HepG2 (cell line): Measurements from ENCODE around the gene SHC1. TPM values are rescaled to one million over a fixed set of nuclear protein-coding genes. Genes with fewer than 3 reads are reported as not detected.

Experiments
- CBX2 ChIP-seq, 2 experiments: fragments of 200-600 bp in 1 of 2; sonication (generic); formaldehyde crosslinking in 1 of 2; IDR thresholded peaks; 2 replicates each; pipeline versions ENCODE4 v1.7.0 to v1.8.1; 2018 to 2022; ENCODE audit warnings: low read depth in 2 of 2, low read length in 1 of 2, mild to moderate bottlenecking in 1 of 2, missing genetic modification reagents in 1 of 2
- DNMT3B ChIP-seq: conservative IDR thresholded peaks from 2 replicates; pipeline ENCODE4 v1.6.1; 2016; ENCODE audit warnings: missing biosample characterization, control low read depth
- ELF4 ChIP-seq: sonication (generic); formaldehyde crosslinking; IDR thresholded peaks from 2 replicates; pipeline ENCODE4 v1.5.0; 2020; ENCODE audit warnings: missing genetic modification reagents, mild to moderate bottlenecking, moderate library complexity, borderline replicate concordance
- FLYWCH1 ChIP-seq: sonication (generic); formaldehyde crosslinking; IDR thresholded peaks from 2 replicates; pipeline ENCODE4 v1.8.1; 2023; ENCODE audit warnings: mild to moderate bottlenecking, missing genetic modification reagents
- FOXC1 ChIP-seq: sonication (generic); formaldehyde crosslinking; IDR thresholded peaks from 2 replicates; pipeline ENCODE4 v1.8.0; 2022; ENCODE audit warnings: mild to moderate bottlenecking, missing genetic modification reagents, borderline replicate concordance
- GZF1 ChIP-seq: sonication (generic); formaldehyde crosslinking; IDR thresholded peaks from 2 replicates; pipeline ENCODE4 v1.5.1; 2020; ENCODE audit warnings: mild to moderate bottlenecking, missing genetic modification reagents
- KDM2A ChIP-seq: sonication (generic); formaldehyde crosslinking; IDR thresholded peaks from 2 replicates; pipeline ENCODE4 v1.4.0; 2020; ENCODE audit warnings: low read depth, missing genetic modification reagents, borderline replicate concordance
- MEIS2 ChIP-seq: sonication (generic); formaldehyde crosslinking; IDR thresholded peaks from 2 replicates; pipeline ENCODE4 v1.9.0; 2021; ENCODE audit warnings: mild to moderate bottlenecking, missing genetic modification reagents
- MTA3 ChIP-seq: sonication (generic); formaldehyde crosslinking; IDR thresholded peaks from 2 replicates; pipeline ENCODE4 v1.4.0; 2020; ENCODE audit warnings: missing genetic modification reagents
- MXD4 ChIP-seq: IDR thresholded peaks from 2 replicates; pipeline ENCODE4 v1.6.1; 2016; ENCODE audit warnings: mild to moderate bottlenecking, missing biosample characterization, missing genetic modification reagents
- PRMT3 ChIP-seq: sonication (generic); formaldehyde crosslinking; IDR thresholded peaks from 2 replicates; pipeline ENCODE4 v1.8.1; 2022; ENCODE audit warnings: low read depth, mild to moderate bottlenecking, moderate library complexity, missing genetic modification reagents, borderline replicate concordance
- SSRP1 ChIP-seq: IDR thresholded peaks from 2 replicates; pipeline ENCODE4 v1.6.1; 2016; ENCODE audit warnings: control low read depth
- STAG1 ChIP-seq: sonication (generic); formaldehyde crosslinking; IDR thresholded peaks from 2 replicates; pipeline ENCODE4 v1.4.0; 2020; ENCODE audit warnings: missing genetic modification reagents
- ZBTB20 ChIP-seq: sonication (generic); formaldehyde crosslinking; IDR thresholded peaks from 2 replicates; pipeline ENCODE4 v1.8.1; 2023; ENCODE audit warnings: missing genetic modification reagents, low read depth, mild to moderate bottlenecking, borderline replicate concordance
- ZNF124 ChIP-seq: sonication (generic); formaldehyde crosslinking; IDR thresholded peaks from 2 replicates; pipeline ENCODE4 v1.4.0; 2020; ENCODE audit warnings: missing genetic modification reagents
- ZNF138 ChIP-seq: sonication (generic); formaldehyde crosslinking; IDR thresholded peaks from 2 replicates; pipeline ENCODE4 v1.5.0; 2020; ENCODE audit warnings: mild to moderate bottlenecking, low read depth, missing genetic modification reagents
- ZNF224 ChIP-seq: sonication (generic); formaldehyde crosslinking; IDR thresholded peaks from 2 replicates; pipeline ENCODE4 v1.5.0; 2020; ENCODE audit warnings: mild to moderate bottlenecking, missing genetic modification reagents
- ZNF260 ChIP-seq: sonication (generic); formaldehyde crosslinking; IDR thresholded peaks from 2 replicates; pipeline ENCODE4 v1.4.0; 2020; ENCODE audit warnings: missing genetic modification reagents, low read depth, mild to moderate bottlenecking, borderline replicate concordance
- ZNF451 ChIP-seq: sonication (generic); formaldehyde crosslinking; IDR thresholded peaks from 2 replicates; pipeline ENCODE4 v1.5.0; 2020; ENCODE audit warnings: mild to moderate bottlenecking, missing genetic modification reagents
- ZNF639 ChIP-seq: conservative IDR thresholded peaks from 2 replicates; pipeline ENCODE4 v1.6.1; 2018; ENCODE audit warnings: missing genetic modification reagents
- ZNF691 ChIP-seq: sonication (generic); formaldehyde crosslinking; IDR thresholded peaks from 2 replicates; pipeline ENCODE4 v1.4.0; 2020; ENCODE audit warnings: missing genetic modification reagents, low read depth, mild to moderate bottlenecking, borderline replicate concordance
- polyA plus RNA-seq, 8 experiments: library from polyadenylated mRNA; depleted of rRNA in 3 of 8; stranded (reverse) in 7 of 8; unstranded in 1 of 8; fragments of >200 nt; fragmentation: Illumina TruSeq in 4 of 8; extraction: Trizol in 4 of 8; gene quantifications; 2 replicates each; pipeline versions ENCODE4 v1.2.1 to v1.2.3, GENCODE V29; 2011 to 2016; ENCODE audit warnings: low read depth in 4 of 8, missing spikeins in 1 of 8, mixed read lengths in 1 of 8; ENCODE audit not compliant: insufficient read depth in 1 of 8
- total RNA-seq, 5 experiments: library from RNA; depleted of rRNA; stranded (reverse); fragments of >200 nt; fragmentation: Illumina TruSeq; extraction: Trizol; gene quantifications; 2 replicates each; pipeline ENCODE4 v1.2.3, GENCODE V29; 2016; ENCODE audit warnings: low read depth in 1 of 5
- TF ChIP-seq, protein P1 (sequence below): sonication (generic); formaldehyde crosslinking; IDR thresholded peaks from 2 replicates; pipeline ENCODE4 v1.8.0; 2022; ENCODE audit warnings: missing genetic modification reagents, mild to moderate bottlenecking, inconsistent platforms, borderline replicate concordance
- TF ChIP-seq, protein P2 (sequence below): sonication (generic); formaldehyde crosslinking; IDR thresholded peaks from 2 replicates; pipeline ENCODE4 v1.4.0; 2020; ENCODE audit warnings: mild to moderate bottlenecking, missing genetic modification reagents
- TF ChIP-seq, protein P3 (sequence below): sonication (generic); formaldehyde crosslinking; IDR thresholded peaks from 2 replicates; pipeline ENCODE4 v1.4.0; 2020; ENCODE audit warnings: mild to moderate bottlenecking, missing genetic modification reagents, borderline replicate concordance

The SHC1 gene
- total and polyA plus RNA-seq, 2 of the 13 experiments (the other 11 are each of a cell fraction or from before 2014, with no cell fraction given): 52.0 to 137 TPM

GRCh38 chr1:154982897-154983648 is 12.5 kb upstream of the SHC1 start, which contains the start of gene FLAD1 (continued):
- TF ChIP-seq, protein P1, sequence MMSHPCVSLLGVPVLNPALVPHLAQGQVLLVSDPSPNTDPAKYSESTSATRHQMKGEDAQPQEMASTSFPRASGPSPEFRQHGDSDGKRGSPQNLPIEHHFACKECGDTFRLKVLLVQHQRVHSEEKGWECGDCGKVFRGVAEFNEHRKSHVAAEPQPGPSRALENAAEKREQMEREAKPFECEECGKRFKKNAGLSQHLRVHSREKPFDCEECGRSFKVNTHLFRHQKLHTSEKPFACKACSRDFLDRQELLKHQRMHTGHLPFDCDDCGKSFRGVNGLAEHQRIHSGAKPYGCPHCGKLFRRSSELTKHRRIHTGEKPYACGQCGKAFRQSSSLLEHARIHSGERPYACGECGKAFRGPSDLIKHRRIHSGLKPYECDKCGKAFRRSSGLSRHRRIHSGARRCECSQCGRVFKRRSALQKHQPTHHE: no peak
- TF ChIP-seq ZNF639 (CRISPR knock-in tag): peak; percentile 29; the same call in 1 of the 2 replicates
- peak; percentile 73; the same call in 1 of the 2 replicates for TF ChIP-seq KDM2A (CRISPR knock-in tag)
- no peak for TF ChIP-seq STAG1
- no peak for TF ChIP-seq CBX2 (IDR thresholded peaks at IDR 0.05; ENCODE audit: low read depth, low read length)
- 0 out of 2 replicates have a peak, but pooled peaks have one; percentile 26 for TF ChIP-seq CBX2 (CRISPR knock-in tag; IDR thresholded peaks at IDR 0.05; ENCODE audit: low read depth)
- TF ChIP-seq ZNF124: peak; percentile 74; the same call in 1 of the 2 replicates
- TF ChIP-seq FLYWCH1: no peak
- TF ChIP-seq FOXC1 (CRISPR knock-in tag): no peak
- TF ChIP-seq, protein P2, sequence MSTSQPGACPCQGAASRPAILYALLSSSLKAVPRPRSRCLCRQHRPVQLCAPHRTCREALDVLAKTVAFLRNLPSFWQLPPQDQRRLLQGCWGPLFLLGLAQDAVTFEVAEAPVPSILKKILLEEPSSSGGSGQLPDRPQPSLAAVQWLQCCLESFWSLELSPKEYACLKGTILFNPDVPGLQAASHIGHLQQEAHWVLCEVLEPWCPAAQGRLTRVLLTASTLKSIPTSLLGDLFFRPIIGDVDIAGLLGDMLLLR (CRISPR knock-in tag): peak; percentile 84; the same call in 1 of the 2 replicates
- TF ChIP-seq MTA3: no peak
- TF ChIP-seq ZNF451 (CRISPR knock-in tag): no peak
- TF ChIP-seq ZNF691 (CRISPR knock-in tag): 0 out of 2 replicates have a peak, but pooled peaks have one; percentile 47
- TF ChIP-seq ZNF224 (CRISPR knock-in tag): 0 out of 2 replicates have a peak, but pooled peaks have one; percentile 15
- TF ChIP-seq ELF4 (CRISPR knock-in tag): peak; percentile 69; the same call in 1 of the 2 replicates
- no peak for TF ChIP-seq ZNF260 (CRISPR knock-in tag)
- TF ChIP-seq ZNF138 (CRISPR knock-in tag): no peak
- peak; percentile 89 for TF ChIP-seq DNMT3B
- TF ChIP-seq SSRP1 (CRISPR knock-in tag): no peak
- TF ChIP-seq MEIS2 (CRISPR knock-in tag): 0 out of 2 replicates have a peak, but pooled peaks have one; percentile 15
- peak; percentile 57 for TF ChIP-seq GZF1
- TF ChIP-seq, protein P3, sequence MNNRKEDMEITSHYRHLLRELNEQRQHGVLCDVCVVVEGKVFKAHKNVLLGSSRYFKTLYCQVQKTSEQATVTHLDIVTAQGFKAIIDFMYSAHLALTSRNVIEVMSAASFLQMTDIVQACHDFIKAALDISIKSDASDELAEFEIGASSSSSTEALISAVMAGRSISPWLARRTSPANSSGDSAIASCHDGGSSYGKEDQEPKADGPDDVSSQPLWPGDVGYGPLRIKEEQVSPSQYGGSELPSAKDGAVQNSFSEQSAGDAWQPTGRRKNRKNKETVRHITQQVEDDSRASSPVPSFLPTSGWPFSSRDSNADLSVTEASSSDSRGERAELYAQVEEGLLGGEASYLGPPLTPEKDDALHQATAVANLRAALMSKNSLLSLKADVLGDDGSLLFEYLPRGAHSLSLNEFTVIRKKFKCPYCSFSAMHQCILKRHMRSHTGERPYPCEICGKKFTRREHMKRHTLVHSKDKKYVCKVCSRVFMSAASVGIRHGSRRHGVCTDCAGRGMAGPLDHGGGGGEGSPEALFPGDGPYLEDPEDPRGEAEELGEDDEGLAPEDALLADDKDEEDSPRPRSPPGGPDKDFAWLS: no peak
- no peak for TF ChIP-seq PRMT3 (CRISPR knock-in tag)
- TF ChIP-seq ZBTB20: no peak
- TF ChIP-seq MXD4 (CRISPR knock-in tag): peak; percentile 89
